HG02763 (cell line): ENCODE data around the gene TMEM225.
"Not testable (repeated sequence)": the region's sequence is repeated elsewhere in the genome, so short reads cannot be mapped to it uniquely, and the experiment has no call there.

ENCODE experiments used
- ATAC-seq: cut with Tn5 transposase; IDR thresholded peaks from one replicate; pipeline ENCODE4 v1.9.1; 2021; ENCODE audit warnings: mild to moderate bottlenecking, moderate library complexity; ENCODE audit not compliant: unreplicated experiment

The TMEM225 gene

DNA sequence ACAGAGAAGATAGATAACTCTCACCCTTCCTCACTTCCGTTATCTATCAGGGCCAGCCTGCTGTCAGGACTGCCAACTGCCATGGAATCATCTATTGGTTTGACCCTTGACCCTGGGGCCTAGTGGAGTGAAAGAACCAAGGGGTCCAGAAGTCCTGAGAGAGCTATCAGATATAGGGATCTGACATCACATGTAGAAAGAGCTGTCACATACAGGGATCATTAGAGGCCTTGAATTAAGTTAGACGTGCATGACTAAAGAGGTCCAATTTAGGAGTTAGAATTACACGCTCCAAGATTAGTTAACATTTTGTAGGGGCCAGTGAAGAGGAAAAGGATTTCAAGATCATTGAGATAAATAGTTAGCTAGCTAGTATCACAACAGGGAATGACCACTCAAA lies at the start of gene TMEM225:
TSS of gene TMEM225 (minus strand) at position 101 of the 400 bp plus-strand sequence. CDS start 245 bp downstream, outside the sequence.
- no peak for ATAC-seq

DNA sequence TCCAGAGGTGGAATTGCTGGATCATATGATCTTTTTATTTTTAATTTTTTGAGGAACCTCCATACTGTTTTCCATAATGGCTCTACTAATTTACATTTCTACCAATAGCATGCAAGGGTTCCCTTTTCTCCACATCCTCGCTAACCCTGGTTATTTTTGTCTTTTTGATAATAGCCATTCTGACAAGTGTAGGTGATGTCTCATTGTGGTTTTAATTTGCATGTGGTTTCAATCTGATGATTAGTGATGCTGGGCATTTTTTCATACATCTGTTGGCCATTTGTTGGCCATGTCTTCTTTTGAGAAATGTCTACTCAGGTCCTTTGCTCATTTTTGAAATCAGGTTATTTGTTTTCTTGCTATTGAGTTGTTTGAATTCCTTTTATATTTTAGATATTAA lies 38.6 kb upstream of the TMEM225 start:
- ATAC-seq = no peak

GRCh38 chr11:123920943-123921342 lies 35.5 kb upstream of the TMEM225 start:
- no peak for ATAC-seq

DNA sequence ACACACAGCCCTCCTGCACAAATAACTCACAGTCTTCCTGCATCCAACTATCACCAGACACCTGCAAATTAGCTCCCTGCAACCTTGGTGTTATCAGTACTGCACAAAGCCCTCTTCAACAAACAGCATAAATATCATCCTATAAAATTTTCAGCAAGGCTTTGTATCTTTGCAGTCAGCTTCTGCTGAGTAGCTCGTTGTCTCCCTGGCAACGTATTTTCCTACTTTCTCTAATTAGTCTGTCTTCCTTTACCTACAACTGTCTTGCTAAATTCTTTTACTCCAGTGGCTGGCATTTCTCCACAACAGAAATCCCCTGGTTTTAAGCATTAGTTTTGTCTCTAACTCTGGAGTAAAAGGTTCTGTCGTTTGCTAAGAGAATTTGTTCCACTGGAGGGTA lies 20.4 kb upstream of the TMEM225 start:
- ATAC-seq = no peak

- no peak for ATAC-seq
Observed at GRCh38 chr11:123904932-123905331, 19.5 kb upstream of the TMEM225 start.

DNA sequence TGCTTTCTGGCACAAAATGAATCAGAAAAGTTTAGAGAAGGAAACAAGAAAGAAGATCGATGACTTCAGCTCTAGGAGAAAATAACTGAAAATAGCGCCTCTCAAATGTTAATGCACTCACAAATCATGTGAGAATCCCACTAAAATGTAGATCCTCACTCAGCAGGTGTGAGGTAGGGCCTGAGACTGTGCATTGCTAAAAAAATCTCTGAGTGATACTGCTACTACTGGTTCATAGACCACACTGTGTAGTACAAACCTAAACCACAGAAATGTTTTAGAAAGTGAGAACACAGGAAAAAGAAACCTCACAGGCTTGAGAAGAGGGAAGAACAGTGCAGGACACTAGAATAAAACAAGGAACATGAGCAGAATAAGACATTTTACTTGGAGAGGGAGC lies 18.5 kb upstream of the TMEM225 start:
- no peak for ATAC-seq

- ATAC-seq = no peak
Observed at GRCh38 chr11:123901867-123902266, 16.4 kb upstream of the TMEM225 start, which contains the start of gene OR8D4. Gene OR8D4, plus strand, starts transcription at chr11:123902167. Its CDS starts 4,265 bp downstream, at chr11:123906432.

DNA sequence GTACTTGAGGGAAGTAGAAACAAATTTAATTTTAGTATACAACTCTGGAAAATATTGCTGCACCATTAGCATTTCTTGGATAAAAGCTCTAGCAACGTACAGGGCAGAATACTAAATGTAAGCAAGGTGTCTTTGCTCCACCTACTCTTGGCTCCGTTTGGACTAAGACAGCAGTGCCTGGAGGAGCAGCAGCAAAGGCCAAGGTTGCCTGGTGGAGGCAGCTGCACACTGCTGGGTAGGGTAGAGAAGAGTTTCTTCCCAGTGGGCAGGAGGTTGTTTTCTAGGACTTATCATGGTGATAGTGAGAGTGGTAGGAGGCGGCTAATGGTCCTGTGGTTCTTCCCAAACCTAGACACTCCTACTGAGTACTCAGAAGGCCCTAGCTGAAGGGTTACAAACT lies 14.3 kb upstream of the TMEM225 start:
- ATAC-seq = no peak

DNA sequence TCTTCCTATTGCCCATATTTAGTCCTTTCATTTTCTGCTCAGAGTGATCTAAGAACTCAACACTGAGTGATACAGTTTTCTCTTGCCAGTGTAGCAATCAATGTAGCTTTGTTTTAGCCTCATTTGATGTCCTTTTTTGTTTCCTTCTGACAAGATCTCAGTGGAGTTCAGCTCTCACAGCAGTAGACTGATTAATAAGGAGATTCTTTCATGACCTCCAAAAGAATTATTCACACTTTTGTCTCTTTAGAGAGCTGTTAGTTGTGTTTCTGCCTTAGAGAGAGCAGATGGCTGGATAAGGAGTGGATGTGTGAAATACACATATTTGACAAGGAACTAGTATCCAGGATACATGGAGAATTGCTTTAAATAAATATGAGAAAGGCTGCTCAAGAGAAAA lies 6.6 kb upstream of the TMEM225 start:
- ATAC-seq = no peak

DNA sequence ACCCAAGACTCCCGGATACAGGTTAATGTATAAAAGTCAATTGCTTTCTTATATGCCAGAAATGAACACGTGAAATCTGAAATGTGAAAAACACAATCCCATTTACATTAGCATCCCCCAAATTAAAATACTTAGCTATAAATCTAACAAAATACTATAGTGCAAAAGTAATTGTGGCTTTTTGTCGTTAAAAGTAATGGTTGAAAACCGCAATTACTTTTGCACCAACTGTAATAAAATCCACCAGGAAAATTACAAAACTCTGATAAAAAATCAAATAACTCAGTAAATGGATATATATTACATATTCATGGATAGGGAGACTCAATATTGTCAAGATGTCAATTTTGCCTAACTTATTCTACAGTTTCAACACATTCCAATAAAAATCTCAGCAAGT lies 4.6 kb downstream of the TMEM225 start:
- ATAC-seq = no peak

DNA sequence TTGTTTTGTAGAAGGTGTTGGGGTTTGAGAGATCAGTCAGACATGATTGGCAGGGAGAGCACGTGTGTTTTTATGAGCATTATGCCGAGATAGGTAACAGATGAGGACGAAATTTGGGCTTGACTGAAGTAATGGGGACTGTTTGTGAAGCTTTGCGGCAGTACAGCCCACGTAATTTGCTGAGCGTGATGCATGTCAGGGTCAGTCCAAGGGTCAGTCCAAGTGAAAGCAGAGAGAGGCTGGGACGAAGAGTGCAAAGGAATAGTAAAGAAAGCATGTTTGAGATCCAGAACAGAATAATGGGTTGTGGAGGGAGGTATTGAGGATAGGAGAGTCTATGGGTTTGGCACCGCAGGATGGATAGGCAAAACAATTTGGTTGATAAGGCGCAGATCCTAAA lies 17.7 kb downstream of the TMEM225 start:
- ATAC-seq = not testable (repeated sequence)

GRCh38 chr11:123865293-123865692 lies 20.2 kb downstream of the TMEM225 start:
- ATAC-seq = not testable (repeated sequence)

DNA sequence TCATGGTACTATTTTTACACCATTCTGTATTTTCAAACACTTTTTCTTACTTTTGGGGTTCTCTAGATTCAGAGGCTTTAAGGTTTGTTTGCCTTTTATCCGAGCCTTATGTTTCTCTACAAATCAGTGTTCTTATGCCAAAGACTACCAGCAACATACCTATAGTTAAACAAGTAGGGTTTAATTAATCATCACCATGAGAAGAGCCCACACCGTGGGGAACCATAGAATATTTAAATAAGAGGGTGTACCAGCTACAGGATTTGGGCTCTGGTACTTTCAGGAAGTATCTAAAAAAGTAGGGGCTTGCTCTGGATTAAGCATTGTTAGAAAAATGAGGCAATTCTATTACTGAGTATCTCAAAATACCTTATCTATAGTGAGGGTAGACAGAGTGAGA lies 25.7 kb downstream of the TMEM225 start:
- no peak for ATAC-seq

GRCh38 chr11:123856444-123856843 lies 29.0 kb downstream of the TMEM225 start:
- ATAC-seq = no peak

- no peak for ATAC-seq
Observed at GRCh38 chr11:123853038-123853437, 32.4 kb downstream of the TMEM225 start.

GRCh38 chr11:123852321-123852720 lies 33.1 kb downstream of the TMEM225 start:
- no peak for ATAC-seq

DNA sequence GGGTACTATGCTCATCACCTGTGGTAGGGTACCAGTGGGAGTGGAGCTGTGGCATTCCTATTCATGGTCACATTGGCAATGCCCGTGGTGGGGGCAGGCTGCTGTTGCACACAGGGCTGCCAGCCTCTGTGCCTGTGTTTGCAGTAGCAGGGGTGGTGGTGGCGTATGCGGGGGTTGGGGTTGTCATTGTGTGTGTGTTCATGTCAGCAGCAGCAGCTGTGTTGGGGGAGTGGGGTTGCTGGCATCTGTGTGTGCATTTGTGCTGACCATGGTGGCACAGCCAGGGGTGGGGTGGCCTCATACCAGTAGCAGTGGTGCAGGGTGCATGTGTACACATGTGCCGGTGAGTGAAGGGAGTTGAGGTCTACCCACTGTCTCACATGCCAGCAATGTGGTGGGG lies 34.4 kb downstream of the TMEM225 start:
- no peak for ATAC-seq

- no peak for ATAC-seq
Observed at GRCh38 chr11:123841174-123841573, 44.3 kb downstream of the TMEM225 start.

GRCh38 chr11:123839131-123839530 lies 46.3 kb downstream of the TMEM225 start:
- ATAC-seq = no peak

GRCh38 chr11:123838659-123839058 lies 46.8 kb downstream of the TMEM225 start:
- no peak for ATAC-seq

DNA sequence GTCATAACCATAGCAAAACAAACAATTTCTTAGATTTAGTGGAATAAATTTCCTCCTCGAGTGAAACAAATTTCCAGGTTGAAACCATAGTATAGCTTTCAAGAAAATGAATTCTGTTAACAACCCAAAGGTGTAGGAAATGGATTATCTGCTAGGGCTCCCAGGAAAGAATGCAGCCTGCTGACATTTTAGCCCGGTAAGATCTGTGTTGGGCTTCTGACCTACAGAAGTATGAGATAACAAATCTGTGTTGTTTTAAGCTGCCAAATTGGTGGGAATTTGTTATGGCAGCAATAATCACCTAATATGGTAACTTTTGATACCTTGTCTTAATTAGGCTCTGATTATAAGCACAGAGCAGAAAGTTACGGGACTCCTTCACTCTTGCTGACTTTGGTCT lies 47.3 kb downstream of the TMEM225 start:
- ATAC-seq = no peak

GRCh38 chr11:123833095-123833494 lies 52.4 kb downstream of the TMEM225 start:
- no peak for ATAC-seq
